ENCODE results near the gene ANO2.

ANO2 gene

DNA sequence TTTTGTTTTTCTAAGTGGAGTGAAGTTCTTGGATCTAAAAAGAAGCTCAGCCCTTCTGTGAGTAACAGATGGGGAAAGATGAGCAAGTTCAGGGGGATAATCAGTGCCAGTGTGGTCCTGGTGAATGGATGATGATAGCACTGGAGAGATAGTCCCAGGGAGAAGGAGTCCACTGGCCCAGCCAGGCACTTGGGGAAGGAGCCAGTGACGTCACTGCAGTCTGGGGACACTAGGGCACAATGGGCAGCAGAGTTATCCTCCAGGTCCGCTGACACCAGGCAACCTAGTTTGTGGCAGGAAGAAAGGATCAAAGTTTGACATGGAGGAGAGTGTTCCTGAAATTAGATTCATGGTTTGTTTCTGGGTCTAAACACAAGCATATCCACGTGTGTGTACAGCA is 411.7 kb downstream of the ANO2 start:
- no peak for DNase-seq (ENCODE audit: low read depth)
- TF ChIP-seq, protein P1, sequence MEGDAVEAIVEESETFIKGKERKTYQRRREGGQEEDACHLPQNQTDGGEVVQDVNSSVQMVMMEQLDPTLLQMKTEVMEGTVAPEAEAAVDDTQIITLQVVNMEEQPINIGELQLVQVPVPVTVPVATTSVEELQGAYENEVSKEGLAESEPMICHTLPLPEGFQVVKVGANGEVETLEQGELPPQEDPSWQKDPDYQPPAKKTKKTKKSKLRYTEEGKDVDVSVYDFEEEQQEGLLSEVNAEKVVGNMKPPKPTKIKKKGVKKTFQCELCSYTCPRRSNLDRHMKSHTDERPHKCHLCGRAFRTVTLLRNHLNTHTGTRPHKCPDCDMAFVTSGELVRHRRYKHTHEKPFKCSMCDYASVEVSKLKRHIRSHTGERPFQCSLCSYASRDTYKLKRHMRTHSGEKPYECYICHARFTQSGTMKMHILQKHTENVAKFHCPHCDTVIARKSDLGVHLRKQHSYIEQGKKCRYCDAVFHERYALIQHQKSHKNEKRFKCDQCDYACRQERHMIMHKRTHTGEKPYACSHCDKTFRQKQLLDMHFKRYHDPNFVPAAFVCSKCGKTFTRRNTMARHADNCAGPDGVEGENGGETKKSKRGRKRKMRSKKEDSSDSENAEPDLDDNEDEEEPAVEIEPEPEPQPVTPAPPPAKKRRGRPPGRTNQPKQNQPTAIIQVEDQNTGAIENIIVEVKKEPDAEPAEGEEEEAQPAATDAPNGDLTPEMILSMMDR (conservative IDR thresholded peaks at IDR 0.05; ENCODE audit: low read length), result no peak
- no peak overlapping the region for H3K4me3 ChIP-seq (ENCODE audit: low read length)

DNA sequence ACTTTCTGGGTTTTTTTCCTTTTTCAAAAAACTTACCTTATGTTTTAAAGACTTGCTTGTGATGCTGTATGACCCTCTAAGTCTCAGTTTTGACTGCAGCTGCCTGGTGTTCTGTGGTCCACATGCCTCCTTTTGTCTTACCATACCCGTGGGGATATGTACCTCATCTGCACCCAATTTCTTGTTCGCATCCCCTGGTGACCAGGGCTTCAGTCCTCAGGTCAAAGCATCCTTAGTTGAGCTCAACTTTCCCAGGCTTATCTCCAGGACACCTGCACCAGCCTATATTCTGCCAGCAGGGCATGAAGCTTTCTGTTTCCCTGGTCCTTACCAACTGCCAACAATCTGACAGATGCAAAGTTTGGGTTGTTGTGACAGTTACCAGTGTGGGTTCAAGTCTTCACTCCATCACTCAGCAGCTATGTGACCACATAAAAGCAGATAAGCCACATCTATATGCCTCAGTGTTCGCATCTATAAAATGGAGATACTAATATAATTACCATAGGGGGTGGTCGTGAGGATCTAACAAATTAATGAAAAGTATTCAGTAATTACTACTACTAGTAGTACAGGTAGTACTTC is 419.2 kb downstream of the ANO2 start:
- no peak for DNase-seq (ENCODE audit: low read depth)
- no peak overlapping the region for H3K4me3 ChIP-seq (ENCODE audit: low read length)
- TF ChIP-seq, protein P1 (conservative IDR thresholded peaks at IDR 0.05; ENCODE audit: low read length), result no peak

DNA sequence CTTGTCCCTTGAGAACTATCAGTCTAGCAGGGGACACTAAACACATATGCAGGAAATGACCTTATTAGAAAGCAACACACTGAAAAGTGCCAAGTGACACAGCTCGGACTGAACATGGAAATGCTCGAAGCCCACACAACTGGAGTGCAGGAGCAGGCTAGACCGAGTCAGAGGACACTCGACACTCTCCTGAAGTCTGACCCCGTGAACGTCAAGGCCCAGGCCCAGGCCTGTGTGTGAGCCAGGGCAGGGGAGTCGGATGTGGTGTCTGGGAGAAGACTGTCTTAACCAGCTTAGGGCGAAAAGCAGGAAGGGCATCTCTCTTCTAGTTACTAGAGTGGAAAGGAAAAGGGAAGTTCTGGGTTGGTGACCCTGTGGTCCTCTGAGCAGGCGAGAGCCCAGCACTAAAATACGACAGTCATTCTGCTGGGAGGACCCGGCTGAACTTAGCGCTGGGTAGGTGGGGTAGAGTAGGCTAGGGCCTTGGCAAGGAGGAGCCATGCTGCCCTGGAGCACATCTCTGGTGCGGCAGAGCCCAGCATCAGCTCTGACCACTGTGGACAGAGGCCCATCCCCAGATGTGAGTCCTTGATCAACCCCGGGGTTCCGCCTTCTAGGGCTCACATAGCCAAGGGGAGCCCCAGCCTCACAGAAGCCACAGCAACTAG is 420.2 kb downstream of the ANO2 start:
- DNase-seq (ENCODE audit: low read depth), result no peak
- TF ChIP-seq, protein P1 (conservative IDR thresholded peaks at IDR 0.05; ENCODE audit: low read length), result no peak
- H3K4me3 ChIP-seq (ENCODE audit: low read length), result no peak overlapping the region

DNA sequence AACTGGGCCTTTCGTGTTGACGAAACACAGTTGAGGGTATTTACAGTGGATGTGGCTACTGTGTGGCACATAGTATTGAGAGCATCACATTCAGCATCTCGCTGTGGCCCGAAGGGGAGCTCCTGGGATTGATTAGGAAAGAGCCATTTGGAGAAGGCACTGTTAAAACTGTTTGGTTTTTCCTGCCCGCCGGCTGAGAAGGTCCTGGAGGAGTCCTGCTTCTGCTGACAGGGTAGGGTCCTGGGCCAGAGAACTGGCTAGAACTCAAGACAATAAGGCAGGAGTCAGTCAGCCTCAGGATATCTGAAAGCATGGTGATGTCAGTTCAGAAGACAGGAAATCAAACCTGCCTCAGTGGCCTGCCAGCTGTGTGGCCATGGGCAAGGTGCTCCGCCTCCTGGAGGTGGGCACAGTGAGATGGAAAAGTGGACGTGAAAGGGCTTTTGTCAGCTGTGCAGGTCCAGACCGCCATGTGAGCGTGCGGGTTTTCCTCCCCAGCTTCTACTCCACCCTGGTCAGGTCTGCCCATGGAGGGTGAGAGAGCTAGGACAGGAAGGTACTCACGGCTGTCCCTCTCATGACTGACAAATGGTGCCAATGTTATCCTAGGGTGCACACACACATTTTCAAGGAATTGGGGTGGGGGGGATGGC is 420.8 kb downstream of the ANO2 start:
- H3K4me3 ChIP-seq (ENCODE audit: low read length), result no peak overlapping the region
- no peak for DNase-seq (ENCODE audit: low read depth)
- TF ChIP-seq, protein P1 (conservative IDR thresholded peaks at IDR 0.05; ENCODE audit: low read length), result no peak

DNA sequence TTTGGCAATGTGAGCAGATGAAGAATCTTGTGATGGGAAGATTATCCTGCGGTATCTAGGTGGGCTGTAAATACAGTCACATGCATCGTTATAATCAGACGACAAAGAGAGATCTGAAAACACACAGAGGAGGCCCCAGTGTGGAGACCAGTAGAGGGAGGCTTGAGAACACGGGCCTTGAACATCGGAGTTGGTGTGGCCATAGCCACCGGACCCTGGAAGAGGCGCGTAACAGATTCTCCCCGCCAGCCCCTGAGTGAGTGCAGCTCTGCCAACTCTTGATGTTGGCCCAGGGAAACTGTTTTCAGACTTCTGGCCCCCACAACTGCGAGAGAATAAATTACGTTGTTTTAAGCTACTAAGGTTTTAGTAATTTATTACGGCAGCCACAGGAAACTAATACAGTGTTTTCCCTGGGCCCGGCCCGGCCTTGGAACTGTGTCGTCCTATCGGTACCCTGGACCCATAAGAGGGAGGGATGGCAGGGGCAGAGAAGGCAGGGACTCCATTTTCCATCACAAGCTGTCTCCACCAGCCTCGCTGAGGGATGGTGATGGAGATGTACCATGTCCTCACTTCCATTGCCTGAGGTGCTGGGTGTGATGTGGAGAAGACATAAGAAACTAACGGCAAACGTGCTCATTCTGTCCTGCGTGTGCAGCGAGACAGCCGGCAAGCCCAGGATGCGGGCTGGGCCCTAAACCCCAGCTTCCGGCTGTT is 421.5 kb downstream of the ANO2 start:
- TF ChIP-seq, protein P1 (conservative IDR thresholded peaks at IDR 0.05; ENCODE audit: low read length), result no peak
- no peak for DNase-seq (ENCODE audit: low read depth)
- H3K4me3 ChIP-seq (ENCODE audit: low read length), result no peak overlapping the region

DNA sequence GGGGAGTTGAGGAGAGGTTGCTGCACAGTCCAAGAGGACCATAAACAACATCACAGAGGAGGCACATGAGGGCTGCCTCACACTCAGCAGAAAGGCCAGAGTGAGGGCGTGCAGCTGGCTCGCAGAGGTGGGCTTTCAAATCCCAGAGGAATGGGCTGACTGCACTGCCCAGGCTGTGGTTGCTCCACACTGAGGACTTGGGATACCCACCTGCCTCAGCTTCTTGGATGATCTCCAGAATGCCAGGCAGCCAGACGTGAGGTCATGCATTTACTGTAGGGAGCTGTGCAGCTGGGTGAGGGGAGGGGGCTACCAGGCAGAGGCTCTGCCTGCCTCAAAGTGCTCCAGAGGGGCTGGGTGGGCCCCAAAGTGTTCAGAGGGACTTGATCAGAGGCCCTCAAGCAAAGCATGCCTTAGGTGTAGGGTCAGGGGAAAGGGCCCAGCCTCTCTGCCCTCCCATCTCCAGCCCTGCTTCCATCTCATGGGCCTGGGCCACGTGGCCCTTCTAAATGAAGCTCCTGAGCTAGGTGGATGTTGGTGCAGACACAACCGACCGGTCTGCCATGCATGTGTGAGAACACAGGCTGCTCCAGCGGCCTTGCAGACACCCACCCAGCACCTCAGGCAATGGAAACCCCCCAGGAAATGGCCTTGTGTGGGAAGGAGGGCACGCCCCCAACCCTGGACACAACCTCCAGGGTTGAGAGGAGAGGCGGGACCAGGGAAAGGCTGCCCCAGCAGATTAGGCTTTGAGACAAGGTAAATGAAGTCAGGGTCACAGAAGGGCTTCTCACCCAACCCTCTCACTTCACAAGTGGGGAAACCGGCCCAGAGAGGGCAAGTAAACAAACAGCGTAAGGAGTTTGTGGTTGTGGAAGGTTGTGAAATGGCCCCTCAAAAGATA is 422.4 kb downstream of the ANO2 start:
- TF ChIP-seq, protein P1 (conservative IDR thresholded peaks at IDR 0.05; ENCODE audit: low read length), result no peak
- no peak for DNase-seq (ENCODE audit: low read depth)

More for the DNA sequence above, 422.4 kb downstream of the ANO2 start:
- no peak overlapping the region for H3K4me3 ChIP-seq (ENCODE audit: low read length)
